ENCODE data around the gene PPP5C.

GRCh38 chr19:46409191-46409590 is 62.3 kb downstream of the PPP5C start:
- TF ChIP-seq, protein P1, sequence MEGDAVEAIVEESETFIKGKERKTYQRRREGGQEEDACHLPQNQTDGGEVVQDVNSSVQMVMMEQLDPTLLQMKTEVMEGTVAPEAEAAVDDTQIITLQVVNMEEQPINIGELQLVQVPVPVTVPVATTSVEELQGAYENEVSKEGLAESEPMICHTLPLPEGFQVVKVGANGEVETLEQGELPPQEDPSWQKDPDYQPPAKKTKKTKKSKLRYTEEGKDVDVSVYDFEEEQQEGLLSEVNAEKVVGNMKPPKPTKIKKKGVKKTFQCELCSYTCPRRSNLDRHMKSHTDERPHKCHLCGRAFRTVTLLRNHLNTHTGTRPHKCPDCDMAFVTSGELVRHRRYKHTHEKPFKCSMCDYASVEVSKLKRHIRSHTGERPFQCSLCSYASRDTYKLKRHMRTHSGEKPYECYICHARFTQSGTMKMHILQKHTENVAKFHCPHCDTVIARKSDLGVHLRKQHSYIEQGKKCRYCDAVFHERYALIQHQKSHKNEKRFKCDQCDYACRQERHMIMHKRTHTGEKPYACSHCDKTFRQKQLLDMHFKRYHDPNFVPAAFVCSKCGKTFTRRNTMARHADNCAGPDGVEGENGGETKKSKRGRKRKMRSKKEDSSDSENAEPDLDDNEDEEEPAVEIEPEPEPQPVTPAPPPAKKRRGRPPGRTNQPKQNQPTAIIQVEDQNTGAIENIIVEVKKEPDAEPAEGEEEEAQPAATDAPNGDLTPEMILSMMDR (IDR thresholded peaks at IDR 0.05), result no peak
- TF ChIP-seq EP300 (IDR thresholded peaks at IDR 0.05), result no peak
- no peak for TF ChIP-seq POLR2A (IDR thresholded peaks at IDR 0.05)

Measured in tibial nerve (tissue), 4 donors.